ENCODE results near the gene TRIM29. TPM values are rescaled to one million over a fixed set of nuclear protein-coding genes. Genes with fewer than 3 reads are reported as not detected.

Gene TRIM29
- total and polyA plus RNA-seq, 9 of the 15 experiments (the other 6 are each of a cell fraction or from before 2014, with no cell fraction given) = 0.08 to 1.4 (median 0.42) TPM; not detected in 2

DNA sequence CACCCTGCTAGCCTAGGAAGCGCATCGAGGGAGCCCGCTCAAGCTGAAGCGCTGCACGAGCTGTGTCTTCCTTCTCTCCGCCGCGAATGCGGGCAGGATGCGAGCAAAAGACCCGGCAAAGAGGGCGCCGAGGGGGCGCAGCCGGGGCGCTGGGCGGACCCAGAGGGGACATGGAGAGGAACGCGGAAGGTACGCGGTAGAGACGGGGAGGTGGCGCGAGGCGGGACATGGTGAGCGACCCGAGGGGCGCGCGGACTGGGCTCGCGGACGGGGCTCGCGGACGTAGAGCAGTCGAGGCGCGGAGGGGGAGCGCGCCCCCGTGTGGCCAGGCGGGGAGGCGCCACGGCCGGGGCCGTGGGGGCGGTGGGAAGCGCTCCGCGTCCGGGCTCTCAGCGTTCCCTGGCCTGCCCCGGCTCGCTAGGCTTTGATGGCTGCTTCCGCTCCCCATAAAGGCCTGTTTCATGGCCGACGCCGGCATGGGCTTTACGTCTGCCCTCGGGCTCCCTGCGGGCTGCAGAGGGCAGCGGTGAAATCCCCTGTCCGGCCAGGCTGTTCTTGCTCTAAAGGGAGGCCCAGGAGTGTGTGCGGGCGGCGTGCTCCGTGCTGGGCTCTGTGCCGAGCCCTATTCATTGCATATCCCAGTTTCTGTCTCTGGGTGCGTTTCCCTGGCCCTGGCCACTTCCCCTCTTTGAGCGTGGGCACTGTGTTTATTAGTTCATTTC is 31.2 kb upstream of the TRIM29 start (continued):
- TF ChIP-seq, protein P1, sequence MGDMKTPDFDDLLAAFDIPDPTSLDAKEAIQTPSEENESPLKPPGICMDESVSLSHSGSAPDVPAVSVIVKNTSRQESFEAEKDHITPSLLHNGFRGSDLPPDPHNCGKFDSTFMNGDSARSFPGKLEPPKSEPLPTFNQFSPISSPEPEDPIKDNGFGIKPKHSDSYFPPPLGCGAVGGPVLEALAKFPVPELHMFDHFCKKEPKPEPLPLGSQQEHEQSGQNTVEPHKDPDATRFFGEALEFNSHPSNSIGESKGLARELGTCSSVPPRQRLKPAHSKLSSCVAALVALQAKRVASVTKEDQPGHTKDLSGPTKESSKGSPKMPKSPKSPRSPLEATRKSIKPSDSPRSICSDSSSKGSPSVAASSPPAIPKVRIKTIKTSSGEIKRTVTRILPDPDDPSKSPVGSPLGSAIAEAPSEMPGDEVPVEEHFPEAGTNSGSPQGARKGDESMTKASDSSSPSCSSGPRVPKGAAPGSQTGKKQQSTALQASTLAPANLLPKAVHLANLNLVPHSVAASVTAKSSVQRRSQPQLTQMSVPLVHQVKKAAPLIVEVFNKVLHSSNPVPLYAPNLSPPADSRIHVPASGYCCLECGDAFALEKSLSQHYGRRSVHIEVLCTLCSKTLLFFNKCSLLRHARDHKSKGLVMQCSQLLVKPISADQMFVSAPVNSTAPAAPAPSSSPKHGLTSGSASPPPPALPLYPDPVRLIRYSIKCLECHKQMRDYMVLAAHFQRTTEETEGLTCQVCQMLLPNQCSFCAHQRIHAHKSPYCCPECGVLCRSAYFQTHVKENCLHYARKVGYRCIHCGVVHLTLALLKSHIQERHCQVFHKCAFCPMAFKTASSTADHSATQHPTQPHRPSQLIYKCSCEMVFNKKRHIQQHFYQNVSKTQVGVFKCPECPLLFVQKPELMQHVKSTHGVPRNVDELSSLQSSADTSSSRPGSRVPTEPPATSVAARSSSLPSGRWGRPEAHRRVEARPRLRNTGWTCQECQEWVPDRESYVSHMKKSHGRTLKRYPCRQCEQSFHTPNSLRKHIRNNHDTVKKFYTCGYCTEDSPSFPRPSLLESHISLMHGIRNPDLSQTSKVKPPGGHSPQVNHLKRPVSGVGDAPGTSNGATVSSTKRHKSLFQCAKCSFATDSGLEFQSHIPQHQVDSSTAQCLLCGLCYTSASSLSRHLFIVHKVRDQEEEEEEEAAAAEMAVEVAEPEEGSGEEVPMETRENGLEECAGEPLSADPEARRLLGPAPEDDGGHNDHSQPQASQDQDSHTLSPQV (IDR thresholded peaks at IDR 0.05) = no peak
- no peak for TF ChIP-seq KAT8 (IDR thresholded peaks at IDR 0.05; ENCODE audit: low read depth)
- TF ChIP-seq MBD2 (IDR thresholded peaks at IDR 0.05; ENCODE audit: borderline replicate concordance, low read depth) = no peak
- TF ChIP-seq FOXJ3 (CRISPR knock-in tag; IDR thresholded peaks at IDR 0.05) = no peak
- TF ChIP-seq ZFP36 (IDR thresholded peaks at IDR 0.05; ENCODE audit: low read depth, low read length, partially characterized antibody) = no peak
- no peak for TF ChIP-seq HMG20A (CRISPR knock-in tag; conservative IDR thresholded peaks at IDR 0.05)
- no peak for TF ChIP-seq FUS (optimal IDR thresholded peaks at IDR 0.05; ENCODE audit: low read depth, low read length)
- peak; percentile 34 for TF ChIP-seq SP2 (IDR thresholded peaks at IDR 0.05; ENCODE audit: extremely low read depth, low read depth, low read length, poor library complexity, severe bottlenecking)
- TF ChIP-seq, protein P2, sequence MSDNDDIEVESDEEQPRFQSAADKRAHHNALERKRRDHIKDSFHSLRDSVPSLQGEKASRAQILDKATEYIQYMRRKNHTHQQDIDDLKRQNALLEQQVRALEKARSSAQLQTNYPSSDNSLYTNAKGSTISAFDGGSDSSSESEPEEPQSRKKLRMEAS (CRISPR knock-in tag; IDR thresholded peaks at IDR 0.05) = no peak
- no peak for TF ChIP-seq ESRRA (IDR thresholded peaks at IDR 0.05; ENCODE audit: borderline replicate concordance, low read depth)
- TF ChIP-seq TBP (optimal IDR thresholded peaks at IDR 0.05; ENCODE audit: low read depth, low read length) = no peak
- no peak for TF ChIP-seq MCM5 (IDR thresholded peaks at IDR 0.05; ENCODE audit: low read depth)
- TF ChIP-seq MEIS2 (IDR thresholded peaks at IDR 0.05; ENCODE audit: partially characterized antibody) = no peak
- TF ChIP-seq, protein P3, sequence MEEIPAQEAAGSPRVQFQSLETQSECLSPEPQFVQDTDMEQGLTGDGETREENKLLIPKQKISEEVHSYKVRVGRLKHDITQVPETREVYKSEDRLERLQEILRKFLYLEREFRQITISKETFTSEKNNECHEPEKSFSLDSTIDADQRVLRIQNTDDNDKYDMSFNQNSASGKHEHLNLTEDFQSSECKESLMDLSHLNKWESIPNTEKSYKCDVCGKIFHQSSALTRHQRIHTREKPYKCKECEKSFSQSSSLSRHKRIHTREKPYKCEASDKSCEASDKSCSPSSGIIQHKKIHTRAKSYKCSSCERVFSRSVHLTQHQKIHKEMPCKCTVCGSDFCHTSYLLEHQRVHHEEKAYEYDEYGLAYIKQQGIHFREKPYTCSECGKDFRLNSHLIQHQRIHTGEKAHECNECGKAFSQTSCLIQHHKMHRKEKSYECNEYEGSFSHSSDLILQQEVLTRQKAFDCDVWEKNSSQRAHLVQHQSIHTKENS (CRISPR knock-in tag; IDR thresholded peaks at IDR 0.05) = no peak
- TF ChIP-seq, protein P4, sequence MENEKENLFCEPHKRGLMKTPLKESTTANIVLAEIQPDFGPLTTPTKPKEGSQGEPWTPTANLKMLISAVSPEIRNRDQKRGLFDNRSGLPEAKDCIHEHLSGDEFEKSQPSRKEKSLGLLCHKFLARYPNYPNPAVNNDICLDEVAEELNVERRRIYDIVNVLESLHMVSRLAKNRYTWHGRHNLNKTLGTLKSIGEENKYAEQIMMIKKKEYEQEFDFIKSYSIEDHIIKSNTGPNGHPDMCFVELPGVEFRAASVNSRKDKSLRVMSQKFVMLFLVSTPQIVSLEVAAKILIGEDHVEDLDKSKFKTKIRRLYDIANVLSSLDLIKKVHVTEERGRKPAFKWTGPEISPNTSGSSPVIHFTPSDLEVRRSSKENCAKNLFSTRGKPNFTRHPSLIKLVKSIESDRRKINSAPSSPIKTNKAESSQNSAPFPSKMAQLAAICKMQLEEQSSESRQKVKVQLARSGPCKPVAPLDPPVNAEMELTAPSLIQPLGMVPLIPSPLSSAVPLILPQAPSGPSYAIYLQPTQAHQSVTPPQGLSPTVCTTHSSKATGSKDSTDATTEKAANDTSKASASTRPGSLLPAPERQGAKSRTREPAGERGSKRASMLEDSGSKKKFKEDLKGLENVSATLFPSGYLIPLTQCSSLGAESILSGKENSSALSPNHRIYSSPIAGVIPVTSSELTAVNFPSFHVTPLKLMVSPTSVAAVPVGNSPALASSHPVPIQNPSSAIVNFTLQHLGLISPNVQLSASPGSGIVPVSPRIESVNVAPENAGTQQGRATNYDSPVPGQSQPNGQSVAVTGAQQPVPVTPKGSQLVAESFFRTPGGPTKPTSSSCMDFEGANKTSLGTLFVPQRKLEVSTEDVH (IDR thresholded peaks at IDR 0.05; ENCODE audit: low read depth, partially characterized antibody) = no peak
- TF ChIP-seq, protein P5, sequence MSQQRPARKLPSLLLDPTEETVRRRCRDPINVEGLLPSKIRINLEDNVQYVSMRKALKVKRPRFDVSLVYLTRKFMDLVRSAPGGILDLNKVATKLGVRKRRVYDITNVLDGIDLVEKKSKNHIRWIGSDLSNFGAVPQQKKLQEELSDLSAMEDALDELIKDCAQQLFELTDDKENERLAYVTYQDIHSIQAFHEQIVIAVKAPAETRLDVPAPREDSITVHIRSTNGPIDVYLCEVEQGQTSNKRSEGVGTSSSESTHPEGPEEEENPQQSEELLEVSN (IDR thresholded peaks at IDR 0.05; ENCODE audit: borderline replicate concordance in 1 of 2, extremely low read depth in 1 of 2, insufficient read depth in 1 of 2, insufficient read length in 1 of 2, low read depth in 1 of 2, low read length in 1 of 2, poor library complexity in 1 of 2, severe bottlenecking in 1 of 2) = peak; percentile 30 to 67
- TF ChIP-seq POLR3A (IDR thresholded peaks at IDR 0.05; ENCODE audit: borderline replicate concordance, extremely low read depth, insufficient read depth, insufficient read length) = no peak
